ENCODE results near the gene CACNA1G.

DNA sequence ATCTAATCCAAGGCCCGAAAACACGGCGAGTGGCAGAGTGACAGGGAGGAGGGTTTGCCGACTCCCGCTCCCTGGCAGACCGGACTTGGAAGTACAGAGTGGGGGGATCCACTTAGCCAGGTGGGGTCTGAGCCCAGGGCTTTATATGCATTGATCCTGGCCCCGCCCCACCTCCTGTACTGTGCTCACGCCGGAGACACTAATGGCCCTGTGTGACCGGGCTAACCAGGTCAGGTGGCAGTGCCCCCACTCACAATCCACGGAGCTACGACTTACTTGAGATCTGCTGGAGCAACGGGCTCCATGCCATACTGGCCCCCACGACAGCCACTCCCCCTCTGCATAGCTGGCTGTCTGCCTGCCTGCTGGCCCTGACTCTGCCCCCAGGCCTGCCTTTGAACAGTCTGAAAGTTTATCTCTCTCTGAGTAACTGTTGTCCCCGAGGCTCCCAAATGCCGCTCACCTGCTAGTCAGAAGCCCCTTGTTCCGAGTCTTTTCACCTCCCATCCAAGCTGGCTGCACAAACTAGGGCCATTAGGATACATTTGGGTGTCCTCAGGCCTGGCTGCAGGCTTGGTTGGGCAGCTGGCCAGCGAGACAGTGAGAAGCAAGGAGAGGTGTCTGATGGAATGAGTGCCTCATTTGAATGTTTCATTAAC is 28.0 kb downstream of the CACNA1G start:
- no peak for TF ChIP-seq JUND (IDR thresholded peaks at IDR 0.05)
- TF ChIP-seq, protein P1, sequence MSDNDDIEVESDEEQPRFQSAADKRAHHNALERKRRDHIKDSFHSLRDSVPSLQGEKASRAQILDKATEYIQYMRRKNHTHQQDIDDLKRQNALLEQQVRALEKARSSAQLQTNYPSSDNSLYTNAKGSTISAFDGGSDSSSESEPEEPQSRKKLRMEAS (IDR thresholded peaks at IDR 0.05): no peak
- TF ChIP-seq HNF4G (IDR thresholded peaks at IDR 0.05): no peak

All from liver (tissue), 2 donors.